SK-N-SH (cell line): ENCODE results near the gene SCAI. TPM values are rescaled to one million over a fixed set of nuclear protein-coding genes. Genes with fewer than 3 reads are reported as not detected.

Source experiments
- CTCF ChIA-PET: fragments of 300-600, 350-600 bp; formaldehyde crosslinking; extraction: SDS; loops from one replicate; lab custom pipeline; 2021; lab: Yijun Ruan, JAX
- POLR2A ChIA-PET: fragments of 350-600 bp; sonication (Branson Sonifier 250); formaldehyde crosslinking; extraction: SDS; loops from one replicate; lab custom pipeline; 2020; ENCODE audit warnings: antibody characterized with exemption, inconsistent platforms; lab: Yijun Ruan, JAX
- DNase-seq: peaks from one replicate; pipeline ENCODE4 v3.0.0; 2012
- H2AFZ ChIP-seq: fragments of 200-600 bp; sonication (generic); 2 replicates; pipeline ENCODE4 v1.8.1; 2016; ENCODE audit warnings: antibody characterized with exemption, mild to moderate bottlenecking, low read depth
- H3F3A ChIP-seq: fragments of 200-600 bp; sonication (generic); replicated peaks from 2 replicates; pipeline ENCODE3; 2016; ENCODE audit warnings: antibody characterized with exemption, mild to moderate bottlenecking; ENCODE audit not compliant: insufficient read depth
- H3K27ac ChIP-seq, 2 experiments: fragments of 200-500 bp in 1 of 2; fragments of 200-600 bp in 1 of 2; sonication (Bioruptor generic) in 1 of 2; sonication (generic), shearing (Covaris generic) in 1 of 2; 2 replicates each; pipeline versions ENCODE4 v1.5.1 to v1.6.1; 2014 to 2016; ENCODE audit warnings: low read depth in 2 of 2, inconsistent platforms in 1 of 2, low read length in 1 of 2, mild to moderate bottlenecking in 1 of 2, mixed read lengths in 1 of 2
- H3K27me3 ChIP-seq: fragments of 200-600 bp; sonication (generic), shearing (Covaris generic); 2 replicates; pipeline ENCODE4 v1.6.1; 2016; ENCODE audit warnings: mixed run types; ENCODE audit not compliant: insufficient read depth
- H3K36me3 ChIP-seq, 2 experiments: fragments of 200-500 bp in 1 of 2; fragments of 200-600 bp in 1 of 2; sonication (Bioruptor generic) in 1 of 2; sonication (generic) in 1 of 2; replicated peaks in 1 of 2; 2 replicates each; pipeline versions ENCODE3 to v1.5.1; 2014 to 2016; ENCODE audit warnings: low read length in 1 of 2, mild to moderate bottlenecking in 1 of 2; ENCODE audit not compliant: insufficient read depth in 2 of 2, control insufficient read depth in 1 of 2
- H3K4me1 ChIP-seq, 2 experiments: fragments of 200-500 bp in 1 of 2; fragments of 200-600 bp in 1 of 2; sonication (Bioruptor generic) in 1 of 2; sonication (generic), shearing (Covaris generic) in 1 of 2; 2 replicates each; pipeline versions ENCODE4 v1.5.1 to v1.6.1; 2014 to 2016; ENCODE audit warnings: low read depth in 1 of 2, low read length in 1 of 2, mixed run types in 1 of 2; ENCODE audit not compliant: insufficient read depth in 2 of 2, control insufficient read depth in 1 of 2
- H3K4me2 ChIP-seq: fragments of 200-600 bp; sonication (generic), shearing (Covaris generic); 2 replicates; pipeline ENCODE4 v1.6.1; 2017; ENCODE audit warnings: mixed run types
- H3K4me3 ChIP-seq, 2 experiments: fragments of 200-500 bp in 1 of 2; fragments of 200-600 bp in 1 of 2; sonication (Bioruptor generic) in 1 of 2; sonication (generic), shearing (Covaris generic) in 1 of 2; 2 replicates each; pipeline versions ENCODE4 v1.5.1 to v1.8.1; 2014 to 2016; ENCODE audit warnings: low read depth in 2 of 2, inconsistent platforms in 1 of 2, low read length in 1 of 2, mild to moderate bottlenecking in 1 of 2, mixed read lengths in 1 of 2, moderate library complexity in 1 of 2
- H3K79me2 ChIP-seq: fragments of 200-600 bp; sonication (generic); 2 replicates; pipeline ENCODE4 v1.8.1; 2017; ENCODE audit warnings: mild to moderate bottlenecking; ENCODE audit not compliant: insufficient read depth
- H3K9ac ChIP-seq: fragments of 200-600 bp; sonication (generic); 2 replicates; pipeline ENCODE4 v1.6.1; 2017; ENCODE audit warnings: mixed run types
- H3K9me2 ChIP-seq: fragments of 200-600 bp; sonication (generic); 2 replicates; pipeline ENCODE4 v1.6.1; 2017; ENCODE audit warnings: mixed run types
- H3K9me3 ChIP-seq: fragments of 200-600 bp; sonication (generic); 2 replicates; pipeline ENCODE4 v1.6.1; 2017; ENCODE audit warnings: mixed run types, mild to moderate bottlenecking, moderate library complexity
- H4K20me1 ChIP-seq: fragments of 200-600 bp; sonication (generic); 2 replicates; pipeline ENCODE4 v1.6.1; 2017; ENCODE audit warnings: mild to moderate bottlenecking, mixed run types; ENCODE audit not compliant: insufficient read depth
- CHD2 ChIP-seq: fragments of 150-350 bp; IDR thresholded peaks from 2 replicates; pipeline ENCODE4 v1.6.1; 2018; ENCODE audit warnings: low read length; ENCODE audit not compliant: partially characterized antibody
- EP300 ChIP-seq, 2 experiments: IDR thresholded peaks; 2 replicates each; pipeline versions ENCODE4 v1.4.0 to v1.6.1; 2012; ENCODE audit warnings: borderline replicate concordance in 1 of 2, low read depth in 1 of 2, low read length in 1 of 2
- FOSL2 ChIP-seq: IDR thresholded peaks from 2 replicates; pipeline ENCODE4 v1.4.0; 2012; ENCODE audit warnings: low read depth, mild to moderate bottlenecking, moderate library complexity, borderline replicate concordance
- FOXJ3 ChIP-seq: sonication (generic); formaldehyde crosslinking; IDR thresholded peaks from 2 replicates; pipeline ENCODE4 v1.5.1; 2020; ENCODE audit warnings: mild to moderate bottlenecking, missing genetic modification reagents
- FOXM1 ChIP-seq: IDR thresholded peaks from 2 replicates; pipeline ENCODE4 v1.4.0; 2012; ENCODE audit warnings: low read depth, mild to moderate bottlenecking
- GABPA ChIP-seq: IDR thresholded peaks from 2 replicates; pipeline ENCODE4 v1.4.0; 2012; ENCODE audit warnings: low read depth, mild to moderate bottlenecking
- GATA2 ChIP-seq: sonication (generic); formaldehyde crosslinking; IDR thresholded peaks from 2 replicates; pipeline ENCODE4 v1.5.0; 2020; ENCODE audit warnings: mild to moderate bottlenecking, missing genetic modification reagents
- JUND ChIP-seq: IDR thresholded peaks from 2 replicates; pipeline ENCODE4 v1.4.0; 2012
- MEF2A ChIP-seq: IDR thresholded peaks from 2 replicates; pipeline ENCODE4 v1.4.0; 2012; ENCODE audit warnings: low read depth, borderline replicate concordance
- NFIC ChIP-seq: IDR thresholded peaks from 2 replicates; pipeline ENCODE4 v1.4.0; 2012; ENCODE audit warnings: borderline replicate concordance
- NRF1 ChIP-seq: IDR thresholded peaks from 2 replicates; pipeline ENCODE4 v1.6.1; 2012; ENCODE audit warnings: low read depth, mild to moderate bottlenecking, low read length
- POLR2AphosphoS5 ChIP-seq: IDR thresholded peaks from 2 replicates; pipeline ENCODE4 v1.6.1; 2012; ENCODE audit warnings: low read depth, low read length
- RAD21 ChIP-seq: IDR thresholded peaks from 2 replicates; pipeline ENCODE4 v1.6.1; 2012; ENCODE audit warnings: mild to moderate bottlenecking, low read length
- RCOR1 ChIP-seq: fragments of 150-350 bp; IDR thresholded peaks from 2 replicates; pipeline ENCODE4 v1.6.1; 2017; ENCODE audit warnings: antibody characterized with exemption, low read length
- RXRA ChIP-seq: IDR thresholded peaks from 2 replicates; pipeline ENCODE4 v1.4.0; 2012; ENCODE audit warnings: low read depth, mild to moderate bottlenecking, borderline replicate concordance
- SIN3A ChIP-seq: IDR thresholded peaks from 2 replicates; pipeline ENCODE4 v1.6.1; 2012; ENCODE audit warnings: low read depth, mild to moderate bottlenecking, low read length, moderate library complexity, borderline replicate concordance
- SMC3 ChIP-seq: IDR thresholded peaks from 2 replicates; pipeline ENCODE4 v1.6.1; 2012; ENCODE audit warnings: low read depth, low read length, improper control_type of control experiment
- TAF1 ChIP-seq: IDR thresholded peaks from 2 replicates; pipeline ENCODE4 v1.6.1; 2012; ENCODE audit warnings: low read depth, mild to moderate bottlenecking, low read length, moderate library complexity, borderline replicate concordance
- TEAD4 ChIP-seq: IDR thresholded peaks from 2 replicates; pipeline ENCODE4 v1.4.0; 2012; ENCODE audit warnings: mild to moderate bottlenecking, borderline replicate concordance; ENCODE audit not compliant: insufficient read depth
- YY1 ChIP-seq: IDR thresholded peaks from 2 replicates; pipeline ENCODE4 v1.4.0; 2012; ENCODE audit warnings: low read depth, mild to moderate bottlenecking
- WGBS: methylation state at CpG from one replicate; pipeline ENCODE4 v1.1.6; 2017; ENCODE audit warnings: low lambda C conversion rate; 5-methylcytosine and 5-hydroxymethylcytosine counted together
- polyA plus RNA-seq, 3 experiments: library from polyadenylated mRNA; depleted of rRNA; stranded (reverse); fragments of >200 nt; gene quantifications; 2 replicates each; pipeline ENCODE4 v1.2.3, GENCODE V29; 2012
- TF ChIP-seq, protein P1 (sequence below): IDR thresholded peaks from 2 replicates; pipeline ENCODE4 v1.6.1; 2012; ENCODE audit warnings: mild to moderate bottlenecking, low read depth, low read length, moderate library complexity
- TF ChIP-seq, protein P2 (sequence below): IDR thresholded peaks from 2 replicates; pipeline ENCODE4 v1.4.0; 2012; ENCODE audit warnings: low read depth
- TF ChIP-seq, protein P3 (sequence below): fragments of 150-350 bp; IDR thresholded peaks from 2 replicates; pipeline ENCODE4 v1.6.1; 2016; ENCODE audit warnings: mild to moderate bottlenecking, low read depth, low read length
- TF ChIP-seq, protein P4 (sequence below): IDR thresholded peaks from 2 replicates; pipeline ENCODE4 v1.4.0; 2012; ENCODE audit warnings: low read depth, borderline replicate concordance

The SCAI gene
- polyA plus RNA-seq, 1 of the 3 experiments (the other 2 are of a cell fraction) = 0.85 TPM

DNA sequence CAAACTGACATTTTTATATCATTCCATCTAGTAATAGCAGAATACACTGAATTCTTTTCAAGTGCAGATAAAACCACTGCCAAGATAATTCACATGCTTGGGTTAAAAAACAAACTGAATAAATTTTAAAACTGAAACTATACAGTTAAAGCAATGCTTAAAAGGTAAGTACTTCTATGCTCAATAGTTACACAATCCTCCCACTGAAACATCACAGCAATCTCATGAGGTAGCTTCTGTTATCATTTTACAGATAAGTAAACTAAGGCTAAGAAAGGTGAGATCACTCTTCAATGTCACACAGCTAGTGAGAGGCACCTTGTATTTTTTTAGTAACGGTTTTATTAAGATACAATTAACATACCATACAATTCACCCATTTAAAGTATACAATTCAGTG is 189.1 kb downstream of the SCAI start:
- no peaks in the 10 kb centered on the region for H3K9me2 ChIP-seq
- no peaks in the 10 kb centered on the region for H3F3A ChIP-seq
- no peaks in the 10 kb centered on the region for H3K27me3 ChIP-seq
- H4K20me1 ChIP-seq = no peaks in the 10 kb centered on the region
- ChIA-PET POLR2A (no interaction called here), CTCF (no interaction called here)
- H2AFZ ChIP-seq = no peak overlapping the region
- WGBS = 95% methylated on average over 1 of the region's 1 CpG
- no peak overlapping the region for H3K27ac ChIP-seq
- no peak overlapping the region for H3K4me2 ChIP-seq
- no peaks in the 10 kb centered on the region for H3K79me2 ChIP-seq
- DNase-seq = no peak
- no peaks in the 10 kb centered on the region for H3K4me1 ChIP-seq
- no peaks in the 10 kb centered on the region for H3K9me3 ChIP-seq
- H3K4me3 ChIP-seq = no peak overlapping the region
- H3K9ac ChIP-seq = no peak overlapping the region
- peaks cover 0 to 7% of the 10 kb centered on the region in 2 experiments for H3K36me3 ChIP-seq
- TF ChIP-seq RCOR1 = no peak
- no peak for TF ChIP-seq YY1
- no peak for TF ChIP-seq NRF1
- TF ChIP-seq GATA2 (CRISPR knock-in tag) = no peak
- no peak for TF ChIP-seq RAD21
- TF ChIP-seq, protein P1, sequence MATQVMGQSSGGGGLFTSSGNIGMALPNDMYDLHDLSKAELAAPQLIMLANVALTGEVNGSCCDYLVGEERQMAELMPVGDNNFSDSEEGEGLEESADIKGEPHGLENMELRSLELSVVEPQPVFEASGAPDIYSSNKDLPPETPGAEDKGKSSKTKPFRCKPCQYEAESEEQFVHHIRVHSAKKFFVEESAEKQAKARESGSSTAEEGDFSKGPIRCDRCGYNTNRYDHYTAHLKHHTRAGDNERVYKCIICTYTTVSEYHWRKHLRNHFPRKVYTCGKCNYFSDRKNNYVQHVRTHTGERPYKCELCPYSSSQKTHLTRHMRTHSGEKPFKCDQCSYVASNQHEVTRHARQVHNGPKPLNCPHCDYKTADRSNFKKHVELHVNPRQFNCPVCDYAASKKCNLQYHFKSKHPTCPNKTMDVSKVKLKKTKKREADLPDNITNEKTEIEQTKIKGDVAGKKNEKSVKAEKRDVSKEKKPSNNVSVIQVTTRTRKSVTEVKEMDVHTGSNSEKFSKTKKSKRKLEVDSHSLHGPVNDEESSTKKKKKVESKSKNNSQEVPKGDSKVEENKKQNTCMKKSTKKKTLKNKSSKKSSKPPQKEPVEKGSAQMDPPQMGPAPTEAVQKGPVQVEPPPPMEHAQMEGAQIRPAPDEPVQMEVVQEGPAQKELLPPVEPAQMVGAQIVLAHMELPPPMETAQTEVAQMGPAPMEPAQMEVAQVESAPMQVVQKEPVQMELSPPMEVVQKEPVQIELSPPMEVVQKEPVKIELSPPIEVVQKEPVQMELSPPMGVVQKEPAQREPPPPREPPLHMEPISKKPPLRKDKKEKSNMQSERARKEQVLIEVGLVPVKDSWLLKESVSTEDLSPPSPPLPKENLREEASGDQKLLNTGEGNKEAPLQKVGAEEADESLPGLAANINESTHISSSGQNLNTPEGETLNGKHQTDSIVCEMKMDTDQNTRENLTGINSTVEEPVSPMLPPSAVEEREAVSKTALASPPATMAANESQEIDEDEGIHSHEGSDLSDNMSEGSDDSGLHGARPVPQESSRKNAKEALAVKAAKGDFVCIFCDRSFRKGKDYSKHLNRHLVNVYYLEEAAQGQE = no peak
- no peak for TF ChIP-seq NFIC
- TF ChIP-seq POLR2AphosphoS5 = no peak
- no peak for TF ChIP-seq SMC3
- no peak for TF ChIP-seq TAF1
- TF ChIP-seq FOXM1 = no peak
- TF ChIP-seq CHD2 = no peak
- no peak for TF ChIP-seq FOSL2
- no peak for TF ChIP-seq FOXJ3 (CRISPR knock-in tag)

DNA sequence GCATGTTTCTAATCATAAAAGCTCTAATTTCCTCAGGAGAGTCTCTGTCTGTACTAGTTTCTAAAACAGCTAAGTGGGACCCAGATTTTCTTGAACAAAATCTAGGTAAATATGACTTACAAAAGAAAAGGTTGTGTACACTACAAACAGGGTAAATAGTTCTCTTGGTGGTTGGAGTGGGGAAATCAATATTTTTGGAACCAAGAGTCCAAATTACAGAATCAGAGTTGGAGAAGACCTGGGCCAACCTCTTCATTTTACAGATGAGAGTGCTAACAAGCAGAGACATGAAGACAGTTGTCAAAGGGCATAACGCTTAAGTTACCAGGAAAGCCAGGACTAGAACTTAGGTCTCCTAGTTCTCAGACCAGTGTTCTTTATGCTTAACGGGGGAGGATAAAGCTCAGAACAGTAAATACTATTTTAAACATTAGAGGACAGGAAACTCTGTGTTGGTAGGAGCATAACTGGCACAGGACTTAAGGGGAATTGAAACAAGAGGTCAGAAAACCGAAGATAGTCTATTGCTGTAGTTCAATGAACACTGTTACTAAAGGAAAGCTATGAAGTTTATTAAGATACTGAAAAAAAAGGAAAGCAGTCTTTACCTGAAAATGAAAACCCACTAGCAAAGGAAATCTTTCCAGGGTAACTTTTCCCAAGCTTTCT is 193.1 kb downstream of the SCAI start:
- POLR2A ChIA-PET = no interaction called here
- DNase-seq = no peak
- H3K9ac ChIP-seq = no peak overlapping the region
- no peak overlapping the region for H3K4me3 ChIP-seq
- no peak overlapping the region for H3K27ac ChIP-seq
- H3F3A ChIP-seq = no peaks in the 10 kb centered on the region
- H3K9me3 ChIP-seq = no peaks in the 10 kb centered on the region
- no peaks in the 10 kb centered on the region for H3K9me2 ChIP-seq
- H4K20me1 ChIP-seq = no peaks in the 10 kb centered on the region
- 92% methylated on average over 3 of the region's 3 CpGs for WGBS
- no peaks in the 10 kb centered on the region for H3K4me1 ChIP-seq
- no peak overlapping the region for H2AFZ ChIP-seq
- H3K79me2 ChIP-seq = no peaks in the 10 kb centered on the region
- H3K36me3 ChIP-seq = no peaks in the 10 kb centered on the region
- CTCF ChIA-PET = interaction anchor here (0.7 to 1.1 kb wide), 2 partner anchors 9 to 394 kb away, joined by 3 read pairs; partner anchors contain the start of gene GOLGA1
- H3K4me2 ChIP-seq = no peak overlapping the region
- no peaks in the 10 kb centered on the region for H3K27me3 ChIP-seq
- TF ChIP-seq TAF1 (no peak), TEAD4 (no peak), JUND (no peak), GATA2 (CRISPR knock-in tag) (no peak), YY1 (no peak), EP300 (IDR thresholded peaks at IDR 0.05; ENCODE audit: borderline replicate concordance in 1 of 2, low read depth in 1 of 2, low read length in 1 of 2) (no peak), RXRA (no peak), CHD2 (no peak), GABPA (no peak), SIN3A (no peak), MEF2A (no peak)
- TF ChIP-seq, protein P2, sequence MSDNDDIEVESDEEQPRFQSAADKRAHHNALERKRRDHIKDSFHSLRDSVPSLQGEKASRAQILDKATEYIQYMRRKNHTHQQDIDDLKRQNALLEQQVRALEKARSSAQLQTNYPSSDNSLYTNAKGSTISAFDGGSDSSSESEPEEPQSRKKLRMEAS = no peak
- TF ChIP-seq, protein P3, sequence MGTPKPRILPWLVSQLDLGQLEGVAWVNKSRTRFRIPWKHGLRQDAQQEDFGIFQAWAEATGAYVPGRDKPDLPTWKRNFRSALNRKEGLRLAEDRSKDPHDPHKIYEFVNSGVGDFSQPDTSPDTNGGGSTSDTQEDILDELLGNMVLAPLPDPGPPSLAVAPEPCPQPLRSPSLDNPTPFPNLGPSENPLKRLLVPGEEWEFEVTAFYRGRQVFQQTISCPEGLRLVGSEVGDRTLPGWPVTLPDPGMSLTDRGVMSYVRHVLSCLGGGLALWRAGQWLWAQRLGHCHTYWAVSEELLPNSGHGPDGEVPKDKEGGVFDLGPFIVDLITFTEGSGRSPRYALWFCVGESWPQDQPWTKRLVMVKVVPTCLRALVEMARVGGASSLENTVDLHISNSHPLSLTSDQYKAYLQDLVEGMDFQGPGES = no peak
- TF ChIP-seq, protein P4, sequence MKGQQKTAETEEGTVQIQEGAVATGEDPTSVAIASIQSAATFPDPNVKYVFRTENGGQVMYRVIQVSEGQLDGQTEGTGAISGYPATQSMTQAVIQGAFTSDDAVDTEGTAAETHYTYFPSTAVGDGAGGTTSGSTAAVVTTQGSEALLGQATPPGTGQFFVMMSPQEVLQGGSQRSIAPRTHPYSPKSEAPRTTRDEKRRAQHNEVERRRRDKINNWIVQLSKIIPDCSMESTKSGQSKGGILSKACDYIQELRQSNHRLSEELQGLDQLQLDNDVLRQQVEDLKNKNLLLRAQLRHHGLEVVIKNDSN = no peak
